GM19397 (cell line): ENCODE results near the gene OSBPL3.

Experiments used
- ATAC-seq: cut with Tn5 transposase; IDR thresholded peaks from one replicate; pipeline ENCODE4 v1.9.1; 2021; ENCODE audit warnings: mild to moderate bottlenecking, moderate library complexity; ENCODE audit not compliant: unreplicated experiment

OSBPL3 gene

DNA sequence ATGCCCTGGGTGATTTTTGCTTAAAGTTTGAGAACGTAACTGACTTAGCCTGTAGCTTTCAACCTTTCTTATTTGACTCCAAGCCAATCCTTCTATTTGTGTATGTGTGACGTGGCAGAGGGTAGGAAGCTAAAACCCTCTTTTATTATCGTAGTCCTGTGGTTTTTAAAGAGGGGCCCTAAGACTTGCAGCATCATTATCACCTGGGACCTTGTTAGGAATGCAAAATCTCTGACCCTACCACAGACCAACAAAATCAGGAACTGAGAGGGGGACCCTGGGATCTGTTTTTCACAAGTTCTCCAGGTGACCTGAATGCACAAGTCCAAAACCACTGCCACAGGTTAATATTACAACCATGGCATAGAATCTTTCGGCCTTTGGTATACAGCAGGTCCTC, 80.1 kb downstream of the OSBPL3 start:
- no peak for ATAC-seq

DNA sequence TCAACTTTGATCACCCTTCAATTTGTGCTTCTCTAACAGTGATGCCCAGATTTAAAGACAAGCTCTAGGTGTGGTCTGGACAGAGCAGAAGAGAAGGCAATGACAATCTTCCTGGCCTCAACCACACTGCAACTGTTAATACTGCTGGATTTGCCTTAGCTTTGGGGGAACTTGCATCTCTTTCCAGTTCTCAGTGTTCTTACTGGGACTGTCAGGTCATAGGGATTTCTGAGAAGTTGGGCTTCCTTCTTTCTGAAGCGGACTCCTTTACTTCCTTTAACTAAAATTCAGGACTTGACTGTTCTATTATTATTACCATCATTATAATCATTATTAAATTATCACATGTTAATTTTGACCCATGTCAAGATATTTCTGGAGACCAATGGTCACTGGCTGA, 80.8 kb downstream of the OSBPL3 start:
- ATAC-seq = no peak

- no peak for ATAC-seq
Observed at GRCh38 chr7:24898691-24899090, 81.3 kb downstream of the OSBPL3 start.

DNA sequence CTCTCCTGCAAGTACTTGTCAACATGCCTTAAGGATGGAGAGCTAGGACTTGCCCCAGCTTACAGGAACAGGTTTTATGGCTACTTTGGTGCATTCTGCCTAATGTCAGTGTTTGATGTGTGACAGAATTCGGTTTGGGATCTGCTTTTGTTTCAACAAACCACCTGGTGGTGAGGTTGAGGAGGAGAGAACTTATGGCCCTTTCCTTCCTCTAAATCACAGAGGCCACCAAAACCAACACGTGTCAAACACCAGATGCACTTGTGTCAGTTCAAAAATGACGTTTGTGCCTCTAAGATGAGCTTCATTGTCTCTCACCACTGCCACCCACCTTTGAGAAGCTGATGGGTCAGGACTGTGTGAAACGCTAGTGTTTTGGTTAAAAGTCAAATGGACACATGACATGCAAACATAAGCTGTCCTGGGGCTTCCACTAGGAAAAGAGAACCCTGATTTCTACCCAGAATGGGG, 83.9 kb downstream of the OSBPL3 start:
- peak; percentile 65 for ATAC-seq

GRCh38 chr7:24894429-24895221, 85.4 kb downstream of the OSBPL3 start:
- ATAC-seq = no peak

DNA sequence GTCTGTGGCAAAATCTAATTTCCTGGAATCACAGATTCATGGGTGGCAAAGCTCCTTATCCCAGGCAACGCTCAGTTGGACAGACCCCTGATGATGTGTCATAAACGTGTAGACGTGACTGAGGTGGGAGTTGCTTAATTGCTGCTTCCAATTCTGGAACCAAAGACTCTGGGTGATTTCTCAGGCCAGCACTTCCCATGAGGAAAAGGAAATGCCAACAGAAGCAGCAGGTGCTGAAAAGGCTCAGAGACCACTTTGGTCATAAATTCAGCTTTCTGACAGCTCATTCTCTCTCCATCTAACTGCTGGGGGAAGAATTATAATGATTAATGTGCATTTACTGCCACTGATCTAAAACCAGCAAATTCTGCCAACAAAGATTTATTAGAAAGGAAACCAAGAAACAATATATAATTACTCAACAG, 88.7 kb downstream of the OSBPL3 start:
- no peak for ATAC-seq

- ATAC-seq = no peak
Observed at GRCh38 chr7:24889611-24890010, 90.4 kb downstream of the OSBPL3 start.

- ATAC-seq = no peak
Observed at GRCh38 chr7:24888653-24889052, 91.3 kb downstream of the OSBPL3 start.

GRCh38 chr7:24885716-24886115, 94.3 kb downstream of the OSBPL3 start:
- no peak for ATAC-seq

GRCh38 chr7:24885305-24885704, 94.7 kb downstream of the OSBPL3 start:
- no peak for ATAC-seq

- no peak for ATAC-seq
Observed at GRCh38 chr7:24884401-24884800, 95.6 kb downstream of the OSBPL3 start.

DNA sequence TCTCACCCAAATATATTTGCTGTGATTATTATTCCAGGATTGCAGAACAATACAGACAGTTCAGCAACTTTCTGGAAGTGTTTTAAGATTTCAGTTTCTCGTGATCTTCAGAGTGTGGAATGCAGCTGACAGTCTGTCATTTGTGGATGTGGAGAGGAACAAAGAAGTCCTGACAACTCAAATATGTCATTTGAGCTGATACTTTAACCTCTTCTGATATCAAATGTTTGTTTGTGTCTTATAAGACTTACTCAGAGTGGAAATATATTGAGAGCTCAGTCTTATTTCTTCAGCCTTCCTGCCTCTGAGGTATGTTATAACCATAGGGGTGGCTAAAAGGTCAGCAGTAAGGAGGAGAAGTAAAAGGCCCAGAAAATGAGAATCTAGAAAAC, 96.4 kb downstream of the OSBPL3 start:
- ATAC-seq = no peak

DNA sequence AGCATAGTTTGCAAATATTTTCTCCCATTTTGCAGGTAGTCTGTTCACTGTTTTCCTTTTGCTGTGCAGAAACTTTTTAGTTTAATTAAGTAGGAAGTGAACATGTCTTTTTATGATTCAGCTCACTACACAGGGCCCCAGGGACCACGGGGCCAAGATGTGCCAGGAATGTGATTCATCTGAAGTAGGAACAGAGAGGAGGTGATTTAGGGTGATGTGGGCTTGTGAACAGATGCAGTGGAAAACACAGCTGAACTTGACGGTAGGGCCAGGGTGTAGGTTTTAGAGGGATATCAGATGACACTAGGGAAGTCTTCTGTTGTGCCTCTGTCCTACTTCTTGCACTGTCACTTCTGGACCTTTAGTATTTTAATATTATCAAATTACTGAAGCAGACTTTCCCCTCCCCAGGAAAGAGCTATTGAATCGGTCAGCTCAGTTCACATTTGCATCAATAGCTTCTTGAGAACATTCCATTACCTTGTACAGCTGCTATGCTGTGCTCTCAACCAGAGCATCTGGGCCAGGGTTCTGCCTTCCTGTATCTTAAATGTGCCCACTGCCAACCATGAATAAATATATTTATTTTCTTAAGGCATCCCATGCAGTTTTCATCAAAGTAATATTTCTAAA, 96.9 kb downstream of the OSBPL3 start:
- no peak for ATAC-seq

DNA sequence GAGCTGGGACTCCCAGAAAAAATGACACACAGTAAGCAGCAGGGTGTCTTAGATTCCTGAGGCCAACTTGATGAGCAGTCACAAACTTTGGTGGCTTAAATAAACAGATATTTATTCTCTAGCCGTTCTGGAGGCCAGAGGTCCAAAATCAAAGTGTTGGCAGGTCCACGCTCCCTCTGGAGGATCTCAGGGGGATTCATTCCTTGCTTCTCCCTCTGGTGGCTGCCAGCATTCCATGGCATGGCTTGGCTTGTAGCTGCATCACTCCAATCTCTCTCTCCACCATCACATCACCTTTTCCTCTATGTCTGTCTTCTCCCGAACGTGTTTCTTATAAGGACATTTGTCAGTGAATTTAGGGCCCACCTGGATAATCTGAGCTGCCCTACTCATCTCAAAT, 98.4 kb downstream of the OSBPL3 start:
- no peak for ATAC-seq

DNA sequence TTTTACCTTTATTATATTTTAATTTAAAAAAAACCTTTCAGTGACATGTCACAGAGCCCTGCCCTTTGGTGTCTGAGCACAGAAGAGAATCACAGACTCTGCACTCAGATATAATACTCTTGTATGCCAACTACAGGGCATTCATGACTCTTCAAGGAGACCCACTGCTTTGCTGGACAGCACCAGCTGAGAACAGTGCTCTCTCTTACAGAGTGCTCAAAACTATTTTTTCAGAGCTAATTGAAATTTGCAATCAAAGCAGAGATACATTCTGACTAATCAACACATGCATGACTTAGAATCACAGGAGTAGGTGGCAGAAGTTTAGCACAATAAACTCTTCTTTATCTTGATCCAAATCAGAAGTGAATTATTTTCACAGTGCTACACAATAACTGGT, 99.1 kb downstream of the OSBPL3 start:
- no peak for ATAC-seq

DNA sequence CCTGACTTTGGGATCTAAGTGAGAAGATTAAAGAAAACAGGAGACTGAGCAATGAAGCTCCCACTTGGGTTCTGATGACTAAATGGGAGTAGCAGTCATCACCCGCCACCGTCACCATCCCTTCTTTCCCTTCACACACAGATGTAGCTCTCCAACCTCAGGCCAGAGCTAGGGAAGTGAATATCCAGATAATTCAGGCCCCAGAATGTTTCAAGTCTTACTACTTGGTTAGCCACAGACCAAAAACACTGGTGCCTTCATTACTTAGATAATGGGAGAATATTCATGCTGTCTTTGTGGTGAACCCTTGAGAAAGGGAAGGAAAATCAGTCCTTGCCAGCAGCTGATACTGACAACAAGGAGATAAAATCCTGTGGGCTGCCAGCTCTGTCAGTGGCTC, 100.7 kb downstream of the OSBPL3 start:
- ATAC-seq = no peak

GRCh38 chr7:24877790-24878311, 102.1 kb downstream of the OSBPL3 start:
- peak; percentile 96 for ATAC-seq

- ATAC-seq = no peak
Observed at GRCh38 chr7:24874791-24875190, 105.2 kb downstream of the OSBPL3 start.

- ATAC-seq = no peak
Observed at GRCh38 chr7:24873944-24874343, 106.0 kb downstream of the OSBPL3 start.

DNA sequence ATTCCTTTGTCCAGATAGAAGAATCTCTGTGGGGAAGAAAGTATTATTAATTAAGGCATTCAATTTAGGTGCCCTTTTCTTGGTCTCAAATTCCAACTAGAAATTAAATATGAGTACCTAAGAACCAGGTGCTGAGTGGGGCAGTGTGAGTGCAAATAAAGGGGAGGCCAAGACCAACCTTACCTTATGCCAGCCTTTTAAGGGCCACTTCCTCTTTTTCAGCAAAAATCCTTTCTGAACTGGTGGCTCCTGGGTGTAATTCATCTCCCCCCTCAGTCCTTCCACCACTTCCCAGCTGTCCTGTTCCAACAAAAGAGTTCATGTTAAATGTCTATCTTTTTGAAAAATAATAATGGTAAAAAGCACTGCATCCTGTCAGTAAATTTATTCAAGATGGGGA, 108.2 kb downstream of the OSBPL3 start:
- no peak for ATAC-seq

DNA sequence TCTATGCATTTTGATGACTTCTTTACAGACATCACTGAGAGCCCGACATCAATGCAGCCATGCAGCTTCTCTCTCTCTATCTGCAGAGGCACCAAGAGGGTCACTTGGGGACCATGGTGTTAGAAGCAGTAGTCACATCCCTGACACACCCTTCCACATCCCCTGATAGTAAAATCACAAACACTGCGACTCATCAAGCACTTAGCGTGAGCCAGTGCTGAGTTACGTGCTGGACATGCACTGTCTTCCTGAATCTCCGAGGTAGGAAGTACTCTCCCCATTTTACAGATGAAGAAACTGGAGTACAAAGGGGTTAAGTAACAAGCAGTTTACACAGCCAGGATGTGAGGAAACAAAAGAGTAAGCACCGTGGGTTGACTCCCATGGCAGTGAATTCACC, 109.2 kb downstream of the OSBPL3 start:
- no peak for ATAC-seq

GRCh38 chr7:24869572-24869971, 110.4 kb downstream of the OSBPL3 start:
- ATAC-seq = no peak
